BJ (cell line): ENCODE data around the gene PAIP1. TPM values are rescaled to one million over a fixed set of nuclear protein-coding genes. Genes with fewer than 3 reads are reported as not detected.
A peak's percentile ranks its signal among the peaks of the same experiment; 100 is the strongest.
"Not testable (repeated sequence)": the region's sequence is repeated elsewhere in the genome, so short reads cannot be mapped to it uniquely, and the experiment has no call there.

Experiments
- CTCF ChIA-PET: fragments of 350-600 bp; formaldehyde crosslinking; extraction: SDS; loops from one replicate; lab custom pipeline; 2021; ENCODE audit warnings: antibody characterized with exemption, inconsistent platforms; lab: Yijun Ruan, JAX
- POLR2A ChIA-PET: fragments of 300-600 bp; sonication (Branson Sonifier 250); formaldehyde crosslinking; extraction: SDS; loops from one replicate; lab custom pipeline; 2021; ENCODE audit warnings: antibody characterized with exemption; lab: Charles Lee
- DNase-seq: peaks from one replicate; pipeline ENCODE4 v3.0.0-alpha.2; 2011; ENCODE audit warnings: low read depth
- H3K27me3 ChIP-seq: 2 replicates; pipeline ENCODE4 v1.6.0; 2011; ENCODE audit warnings: low read length; ENCODE audit not compliant: control insufficient read depth, insufficient read depth
- H3K36me3 ChIP-seq: 2 replicates; pipeline ENCODE4 v1.5.1; 2011; ENCODE audit warnings: low read length; ENCODE audit not compliant: control insufficient read depth, insufficient read depth
- H3K4me3 ChIP-seq: 2 replicates; pipeline ENCODE4 v1.5.1; 2011; ENCODE audit warnings: low read depth, mild to moderate bottlenecking, control low read depth, low read length
- CTCF ChIP-seq: IDR thresholded peaks from 2 replicates; pipeline ENCODE4 v1.5.1; 2011; ENCODE audit warnings: low read depth, mild to moderate bottlenecking, control low read depth, inconsistent platforms, low read length, moderate library complexity; ENCODE audit not compliant: insufficient read depth
- polyA plus RNA-seq: library from polyadenylated mRNA; depleted of rRNA; stranded (reverse); fragments of >200 nt; gene quantifications from 2 replicates; pipeline ENCODE4 v1.2.3, GENCODE V29; 2011

PAIP1 gene
- polyA plus RNA-seq, 1 experiment: 71.8 TPM

- Histone ChIP-seq H3K27me3 (no peaks in the 10 kb centered on the region), H3K36me3 (no peaks in the 10 kb centered on the region), H3K4me3 (peak within 1 kb of the TSS; percentile 76)
- TF ChIP-seq CTCF: no peak
- DNase-seq: no peak
- POLR2A ChIA-PET: interaction anchor here (0.6 to 0.7 kb wide), 2 partner anchors 43 to 420 kb away, joined by 8 to 17 read pairs; no protein-coding TSS in a partner anchor
- CTCF ChIA-PET: interaction anchor here (0.9 to 1.4 kb wide), 2 partner anchors 27 to 43 kb away, joined by 3 read pairs; no protein-coding TSS in a partner anchor
Measured at GRCh38 chr5:43602461-43603343, 45.8 kb upstream of the PAIP1 start, which contains the start of gene NNT. Gene NNT (plus strand): TSS chr5:43603180. CDS start chr5:43609196, 6,016 bp downstream.

GRCh38 chr5:43601454-43602260 lies 44.8 kb upstream of the PAIP1 start:
- POLR2A ChIA-PET: no interaction called here

GRCh38 chr5:43598927-43599326 lies 42.0 kb upstream of the PAIP1 start:
- POLR2A ChIA-PET, DNase-seq: not testable (repeated sequence)
- CTCF ChIA-PET: interaction anchor here (0.8 kb wide), 1 partner anchor 1155 kb away, joined by 4 read pairs; no protein-coding TSS in a partner anchor

More at GRCh38 chr5:43601454-43602260, 44.8 kb upstream of the PAIP1 start:
- CTCF ChIA-PET: interaction anchor here (0.9 kb wide), 1 partner anchor 28 kb away, joined by 3 read pairs; no protein-coding TSS in a partner anchor
- no peak for TF ChIP-seq CTCF
- Histone ChIP-seq H3K4me3 (peak overlapping the region; percentile 76), H3K36me3 (no peaks in the 10 kb centered on the region), H3K27me3 (no peaks in the 10 kb centered on the region)
- DNase-seq: no peak

GRCh38 chr5:43592363-43592762 lies 35.5 kb upstream of the PAIP1 start:
- ChIA-PET CTCF (no interaction called here), POLR2A (no interaction called here)
- Histone ChIP-seq H3K36me3 (no peaks in the 10 kb centered on the region), H3K27me3 (no peaks in the 10 kb centered on the region), H3K4me3 (no peak overlapping the region)
- no peak for TF ChIP-seq CTCF
- no peak for DNase-seq

More at GRCh38 chr5:43598927-43599326, 42.0 kb upstream of the PAIP1 start:
- not testable (repeated sequence) for H3K27me3 ChIP-seq, H3K36me3 ChIP-seq, H3K4me3 ChIP-seq

DNA sequence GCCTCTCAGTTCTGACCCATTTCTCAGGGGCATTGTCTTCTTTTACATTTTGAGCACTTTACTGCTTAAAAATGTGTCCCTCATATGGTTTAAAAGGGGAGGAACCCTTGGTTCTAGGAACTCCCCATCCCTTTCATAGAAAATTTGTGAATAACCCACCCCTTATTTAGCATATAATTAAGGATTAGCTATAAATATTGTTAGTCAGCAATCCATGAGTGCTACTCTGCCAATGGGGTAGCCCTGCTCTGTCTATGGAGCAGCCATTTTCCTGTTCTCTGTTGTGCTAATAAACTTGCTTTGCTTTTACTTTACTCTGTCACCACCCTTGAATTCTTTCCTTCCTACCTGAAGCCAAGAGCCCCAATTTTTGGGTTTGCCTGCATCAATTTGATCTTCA lies 33.8 kb upstream of the PAIP1 start:
- TF ChIP-seq CTCF: no peak
- CTCF ChIA-PET: no interaction called here
- POLR2A ChIA-PET: no interaction called here

More for the DNA sequence above, 33.8 kb upstream of the PAIP1 start:
- Histone ChIP-seq H3K27me3 (no peaks in the 10 kb centered on the region), H3K4me3 (no peak overlapping the region), H3K36me3 (no peaks in the 10 kb centered on the region)
- no peak for DNase-seq
